Measurements from ENCODE around the gene ST3GAL4.
"Not testable (repeated sequence)": the region's sequence is repeated elsewhere in the genome, so short reads cannot be mapped to it uniquely, and the experiment has no call there.

The ST3GAL4 gene, protein sequence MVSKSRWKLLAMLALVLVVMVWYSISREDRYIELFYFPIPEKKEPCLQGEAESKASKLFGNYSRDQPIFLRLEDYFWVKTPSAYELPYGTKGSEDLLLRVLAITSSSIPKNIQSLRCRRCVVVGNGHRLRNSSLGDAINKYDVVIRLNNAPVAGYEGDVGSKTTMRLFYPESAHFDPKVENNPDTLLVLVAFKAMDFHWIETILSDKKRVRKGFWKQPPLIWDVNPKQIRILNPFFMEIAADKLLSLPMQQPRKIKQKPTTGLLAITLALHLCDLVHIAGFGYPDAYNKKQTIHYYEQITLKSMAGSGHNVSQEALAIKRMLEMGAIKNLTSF

DNA sequence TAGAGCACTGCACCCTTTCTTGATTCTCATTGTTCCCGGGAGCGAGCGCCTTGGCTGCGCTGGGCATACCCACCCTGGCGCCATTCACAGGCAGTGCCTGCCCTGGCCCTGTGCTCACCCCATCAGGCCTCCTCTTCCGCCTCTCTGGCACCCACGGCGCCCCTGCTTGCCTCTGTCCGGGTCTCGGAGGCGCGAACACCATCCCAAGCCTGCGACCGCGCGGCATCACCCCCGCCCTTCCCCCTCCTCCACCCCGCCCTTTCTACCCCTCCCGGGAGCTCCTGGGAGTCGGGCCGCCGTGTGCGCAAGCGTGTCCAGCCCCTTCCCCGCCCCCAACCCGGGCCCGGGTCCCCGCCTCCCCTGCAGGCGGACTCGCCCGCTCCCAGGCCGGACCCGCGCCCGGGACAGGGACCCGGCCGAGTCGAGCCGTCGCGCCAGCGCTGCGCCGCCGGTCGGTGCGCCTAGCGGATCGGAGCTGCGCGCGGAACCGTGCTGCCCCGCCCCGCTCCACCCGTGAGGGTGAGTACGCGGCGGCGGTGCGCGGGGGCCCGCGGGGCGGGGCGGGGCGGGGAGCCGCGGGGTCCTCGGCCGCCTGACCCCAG is at the start of gene ST3GAL4:
Gene ST3GAL4, plus strand, starts transcription at position 363 of the 602 bp plus-strand sequence. CDS start 50,470 bp downstream, outside the sequence.
- DNase-seq (ENCODE audit: low spot score) (peak; percentile 91), FAIRE-seq (no peak)

DNA sequence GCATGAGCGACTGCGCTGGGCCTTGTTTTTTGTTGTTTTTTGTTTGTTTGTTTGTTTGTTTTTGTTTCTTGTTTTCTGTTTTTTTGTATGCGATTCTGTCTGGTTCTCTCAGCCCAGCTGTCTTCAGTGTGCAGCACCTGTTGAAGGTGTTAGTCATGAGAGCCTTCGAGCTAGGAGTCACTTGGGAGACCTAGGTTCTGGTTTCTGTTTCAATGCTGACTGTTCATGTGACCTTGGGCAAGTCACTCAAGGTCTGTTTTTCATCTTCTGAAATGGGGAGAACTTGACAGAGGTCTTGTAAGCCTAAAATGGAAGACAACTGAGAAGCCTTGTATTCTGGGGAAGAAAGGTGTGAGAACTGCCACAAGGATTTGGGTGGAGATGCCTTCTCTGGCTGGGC is 49.8 kb upstream of the ST3GAL4 start:
- FAIRE-seq: no peak
- DNase-seq (ENCODE audit: low spot score): no peak

GRCh38 chr11:126307706-126308105 is 47.8 kb upstream of the ST3GAL4 start:
- FAIRE-seq (no peak), DNase-seq (ENCODE audit: low spot score) (no peak)

DNA sequence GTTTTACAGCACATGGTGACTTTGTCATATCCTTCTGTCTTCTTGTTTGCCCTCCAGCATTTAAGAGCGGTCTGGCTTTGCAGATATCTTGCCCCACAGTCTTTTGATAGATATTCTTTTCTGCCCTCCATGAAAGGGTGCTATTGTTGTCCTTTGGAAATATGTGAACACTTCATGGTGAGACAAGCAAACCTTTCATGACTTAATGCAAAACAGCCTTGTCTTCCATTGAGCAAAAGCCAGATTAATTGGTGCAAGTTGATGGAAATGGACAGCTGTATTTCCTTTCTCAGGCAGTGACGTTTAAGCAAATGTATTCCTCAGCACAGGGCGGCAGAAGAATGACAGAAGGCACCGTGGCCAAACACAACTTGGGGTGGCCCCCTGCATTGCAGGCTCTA is 47.2 kb upstream of the ST3GAL4 start:
- FAIRE-seq: no peak
- DNase-seq (ENCODE audit: low spot score): no peak

GRCh38 chr11:126308771-126309170 is 46.7 kb upstream of the ST3GAL4 start:
- DNase-seq (ENCODE audit: low spot score); FAIRE-seq: not testable (repeated sequence)

DNA sequence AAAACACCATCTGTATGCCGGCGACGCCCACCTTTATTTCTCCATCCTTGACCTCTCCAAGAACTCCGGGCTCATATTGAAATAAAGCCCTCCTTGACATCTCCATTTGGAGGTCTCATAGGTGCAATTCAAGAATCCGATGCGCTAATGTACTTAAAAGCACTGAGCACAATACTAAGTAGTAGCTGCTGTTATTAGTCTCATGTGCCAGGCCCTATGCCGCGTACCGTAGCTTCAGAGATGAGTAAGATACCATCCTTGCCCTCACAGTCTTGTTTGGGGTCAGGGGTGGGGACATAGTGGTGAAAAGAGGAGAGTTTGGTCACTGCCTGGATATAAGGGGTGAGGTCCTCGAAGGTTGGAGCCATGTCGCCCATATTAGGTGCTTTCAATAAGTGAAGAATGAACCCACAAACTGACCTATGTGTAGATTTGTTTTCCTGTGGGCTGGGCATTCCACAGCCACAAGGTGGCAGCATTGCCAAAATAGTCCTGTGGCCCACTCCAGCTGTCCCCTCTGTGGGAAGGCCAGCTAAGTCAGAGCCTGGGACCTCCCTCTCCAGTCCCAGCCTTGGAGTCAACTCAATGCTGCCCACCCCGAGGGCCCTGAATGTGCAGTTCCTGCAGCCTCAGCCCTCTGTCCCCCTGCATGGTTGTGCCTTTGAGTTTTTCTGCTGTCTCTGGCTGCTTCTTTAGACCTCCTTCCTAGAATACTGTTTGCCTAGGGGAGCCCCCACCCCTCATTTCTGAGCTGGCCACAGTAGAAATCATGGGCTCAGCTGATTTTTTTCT is 45.1 kb upstream of the ST3GAL4 start:
- DNase-seq (ENCODE audit: low spot score): peak; percentile 60
- FAIRE-seq: no peak

DNA sequence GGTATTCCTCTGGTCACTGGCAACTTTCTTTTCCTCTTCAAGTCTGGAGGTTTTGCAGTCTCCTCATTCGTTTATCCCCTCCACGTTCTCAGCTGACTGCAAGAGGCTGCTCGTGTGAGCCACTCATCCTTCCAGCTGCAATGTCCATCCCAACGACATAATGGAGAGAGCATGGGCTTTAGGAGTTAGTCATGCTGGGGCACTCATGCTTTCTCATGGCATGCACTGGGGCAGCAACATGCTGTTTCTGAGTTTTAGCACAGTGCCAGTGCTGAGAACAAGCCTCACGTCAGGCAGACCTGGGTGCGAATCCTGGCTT is 44.5 kb upstream of the ST3GAL4 start:
- FAIRE-seq: no peak
- no peak for DNase-seq (ENCODE audit: low spot score)

DNA sequence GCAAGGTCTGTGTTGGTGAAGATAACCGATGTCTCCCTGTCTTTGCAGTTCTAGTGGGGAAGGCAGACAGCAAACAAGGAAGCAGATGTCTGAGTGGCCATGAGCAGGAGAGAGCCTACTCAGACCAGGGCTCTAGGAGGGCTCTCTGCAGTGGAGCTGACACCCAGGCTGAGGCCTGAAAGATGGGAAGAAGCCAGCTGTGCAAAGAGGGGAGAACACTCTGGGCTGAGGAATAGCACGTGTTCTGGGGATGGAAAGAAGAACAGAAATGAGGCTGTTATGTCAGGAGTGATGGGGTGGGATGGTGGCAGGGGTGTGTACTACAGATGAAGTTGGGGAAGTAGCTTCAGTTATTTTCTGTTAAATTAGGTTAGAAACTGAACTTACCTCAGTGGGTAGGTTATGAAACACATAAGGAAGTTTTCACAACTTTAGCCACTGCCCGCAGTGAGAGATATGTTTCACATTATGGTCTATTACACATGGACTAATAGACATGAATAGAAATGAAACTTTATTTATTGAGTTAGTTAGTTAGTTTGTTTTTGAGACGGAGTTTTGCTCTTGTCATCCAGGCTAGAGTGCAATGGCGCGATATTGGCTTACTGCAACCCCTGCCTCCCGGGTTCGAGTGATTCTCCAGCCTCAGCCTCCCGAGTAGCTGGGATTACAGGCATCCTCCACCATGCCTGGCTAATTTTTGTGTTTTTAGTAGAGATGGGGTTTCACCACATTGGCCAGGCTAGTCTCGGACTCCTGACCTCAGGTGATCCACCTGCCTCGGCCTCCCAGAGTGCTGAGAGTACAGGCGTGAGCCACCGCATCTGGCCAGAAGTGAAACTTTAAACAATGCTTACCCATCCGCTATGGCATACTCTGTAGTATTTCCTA is 43.8 kb upstream of the ST3GAL4 start:
- DNase-seq (ENCODE audit: low spot score) (no peak), FAIRE-seq (no peak)

- FAIRE-seq (no peak), DNase-seq (ENCODE audit: low spot score) (no peak)
Observed at GRCh38 chr11:126312961-126313360, 42.5 kb upstream of the ST3GAL4 start.

DNA sequence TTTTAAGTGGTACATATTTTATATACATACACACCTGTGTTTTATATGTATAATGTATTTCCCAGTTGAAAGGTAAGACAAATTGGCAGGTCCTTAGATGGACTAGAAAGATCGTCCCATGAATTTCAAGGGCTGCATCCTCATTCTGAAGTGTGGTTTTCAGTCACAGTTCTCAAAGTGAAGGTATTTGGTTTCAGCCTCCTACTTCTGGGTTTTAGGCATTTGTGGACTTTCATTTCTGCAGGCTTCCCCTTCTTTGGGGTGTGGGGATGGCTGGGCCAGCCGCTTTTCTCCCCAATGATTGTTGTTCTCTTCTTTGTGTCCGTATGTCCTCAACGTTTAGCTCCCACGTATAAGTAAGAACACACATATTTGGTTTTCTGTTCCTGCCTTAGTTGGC is 41.7 kb upstream of the ST3GAL4 start:
- FAIRE-seq (no peak), DNase-seq (ENCODE audit: low spot score) (no peak)

GRCh38 chr11:126317432-126317755 is 38.1 kb upstream of the ST3GAL4 start:
- no peak for FAIRE-seq
- DNase-seq (ENCODE audit: low spot score): no peak

- no peak for FAIRE-seq
- DNase-seq (ENCODE audit: low spot score): no peak
Observed at GRCh38 chr11:126317756-126318573, 37.5 kb upstream of the ST3GAL4 start.

DNA sequence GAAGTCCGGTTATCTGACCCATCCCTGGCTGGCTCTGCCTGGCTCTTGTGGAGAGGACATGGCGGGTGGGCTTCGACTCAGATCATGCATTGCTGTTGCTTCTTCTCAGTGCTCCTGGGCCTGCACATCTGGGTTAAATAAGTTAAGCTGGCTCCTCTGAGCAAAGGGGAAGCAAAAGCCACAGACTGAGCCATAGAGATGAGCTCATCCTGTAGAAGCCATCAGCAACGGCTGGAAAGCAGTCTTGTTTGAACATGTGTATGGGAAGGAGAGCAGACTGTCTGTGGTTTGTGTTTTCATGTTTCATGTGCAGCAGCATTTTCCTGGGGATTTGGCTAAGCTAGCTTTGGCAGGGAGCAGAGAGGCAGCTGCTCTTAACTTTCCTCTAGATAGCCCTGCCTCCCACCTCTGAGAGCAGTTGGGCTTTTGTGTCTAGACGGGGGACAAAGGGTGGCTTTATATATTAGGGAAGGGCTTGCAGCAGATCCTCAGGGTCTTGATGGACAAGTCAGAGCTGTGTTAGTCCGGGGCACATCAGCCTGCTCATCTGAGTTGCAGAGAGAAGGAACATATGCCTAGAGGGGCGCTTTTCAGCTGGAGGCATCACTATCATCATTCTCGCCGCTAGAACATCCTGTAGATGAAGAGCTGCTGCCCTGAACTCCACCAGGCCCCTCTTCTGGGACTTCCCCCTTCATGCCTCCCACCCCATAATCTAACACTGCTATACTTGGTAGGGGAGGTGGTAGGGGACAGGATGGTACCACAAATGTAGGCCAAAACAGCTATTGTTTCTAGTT is 36.7 kb upstream of the ST3GAL4 start:
- FAIRE-seq: no peak
- DNase-seq (ENCODE audit: low spot score): peak; percentile 45

DNA sequence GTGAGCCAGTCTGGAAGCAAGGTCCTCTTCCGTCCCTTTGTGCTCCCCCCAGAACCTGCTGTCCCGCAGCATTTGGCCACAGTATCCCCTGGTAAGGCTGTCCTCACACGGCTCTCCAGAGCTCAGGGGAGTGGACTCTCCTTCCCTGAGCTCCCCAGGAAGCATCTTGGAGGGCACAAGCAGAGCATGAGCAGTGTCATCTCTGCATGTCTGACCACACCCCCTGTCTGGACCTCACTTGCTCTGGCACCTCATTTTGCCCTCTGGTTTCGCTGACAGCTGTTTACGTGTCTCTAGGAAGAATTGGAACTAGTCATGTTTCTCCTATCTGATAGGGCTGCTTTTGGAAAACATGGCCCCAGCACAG is 36.1 kb upstream of the ST3GAL4 start:
- FAIRE-seq (no peak), DNase-seq (ENCODE audit: low spot score) (no peak)

GRCh38 chr11:126322996-126323395 is 32.5 kb upstream of the ST3GAL4 start:
- DNase-seq (ENCODE audit: low spot score) (no peak), FAIRE-seq (no peak)

DNA sequence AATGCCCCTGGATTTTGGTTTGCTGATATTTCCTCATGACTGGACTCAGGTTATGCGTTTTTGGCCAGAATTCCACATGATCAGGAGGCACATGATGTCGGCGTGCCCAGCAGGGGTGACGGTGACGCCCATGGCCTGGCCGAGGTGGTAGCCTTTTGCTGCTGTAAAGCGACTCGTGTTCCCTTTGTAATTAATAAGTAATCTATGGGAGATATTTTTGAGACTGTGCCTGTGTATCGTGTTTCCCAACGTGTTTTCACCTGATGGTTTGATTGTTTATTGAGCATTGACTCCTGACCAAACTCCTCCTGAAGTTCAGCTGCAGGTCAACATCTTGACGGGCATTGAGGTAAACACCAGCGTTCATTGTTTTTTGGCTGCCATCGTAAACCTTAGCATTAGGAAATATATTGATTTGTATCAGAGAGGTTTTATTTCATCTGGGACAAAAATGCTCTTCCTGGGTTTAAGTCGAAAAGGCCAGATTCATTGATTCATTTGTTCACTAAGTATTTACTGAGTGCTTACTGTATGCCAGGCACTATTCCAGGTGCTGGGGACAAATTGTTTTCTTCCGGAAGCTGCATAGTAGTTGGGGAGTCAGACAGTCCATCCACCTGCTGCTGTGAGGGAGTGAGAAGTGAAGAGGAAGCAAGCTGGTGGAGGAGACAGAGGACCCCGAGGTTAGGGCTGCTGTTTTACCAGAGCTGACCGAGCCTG is 28.0 kb upstream of the ST3GAL4 start:
- no peak for DNase-seq (ENCODE audit: low spot score)
- FAIRE-seq: no peak

GRCh38 chr11:126328001-126328390 is 27.5 kb upstream of the ST3GAL4 start:
- FAIRE-seq: no peak

DNA sequence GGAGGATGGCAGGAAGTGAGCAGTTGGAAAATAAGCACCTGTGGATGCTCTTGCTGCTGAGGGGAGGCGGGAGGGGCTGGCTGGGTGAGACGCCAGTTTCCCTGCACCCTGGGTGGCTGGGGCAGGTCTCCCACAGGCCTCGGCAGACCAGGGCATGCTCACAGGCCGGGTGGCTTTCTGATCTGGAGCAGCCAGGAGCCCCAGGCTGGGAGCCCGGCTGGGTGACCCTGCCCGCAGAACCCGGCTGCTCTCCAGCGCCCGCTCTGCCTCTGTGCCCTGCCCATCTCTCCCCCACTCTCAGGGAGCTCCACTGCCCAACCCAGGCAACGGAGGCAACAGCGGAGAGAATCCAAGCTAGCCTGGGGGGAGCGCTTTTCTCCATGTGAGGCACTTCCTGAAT is 27.0 kb upstream of the ST3GAL4 start:
- no peak for DNase-seq (ENCODE audit: low spot score)

More at GRCh38 chr11:126328001-126328390, 27.5 kb upstream of the ST3GAL4 start:
- DNase-seq (ENCODE audit: low spot score): no peak

DNA sequence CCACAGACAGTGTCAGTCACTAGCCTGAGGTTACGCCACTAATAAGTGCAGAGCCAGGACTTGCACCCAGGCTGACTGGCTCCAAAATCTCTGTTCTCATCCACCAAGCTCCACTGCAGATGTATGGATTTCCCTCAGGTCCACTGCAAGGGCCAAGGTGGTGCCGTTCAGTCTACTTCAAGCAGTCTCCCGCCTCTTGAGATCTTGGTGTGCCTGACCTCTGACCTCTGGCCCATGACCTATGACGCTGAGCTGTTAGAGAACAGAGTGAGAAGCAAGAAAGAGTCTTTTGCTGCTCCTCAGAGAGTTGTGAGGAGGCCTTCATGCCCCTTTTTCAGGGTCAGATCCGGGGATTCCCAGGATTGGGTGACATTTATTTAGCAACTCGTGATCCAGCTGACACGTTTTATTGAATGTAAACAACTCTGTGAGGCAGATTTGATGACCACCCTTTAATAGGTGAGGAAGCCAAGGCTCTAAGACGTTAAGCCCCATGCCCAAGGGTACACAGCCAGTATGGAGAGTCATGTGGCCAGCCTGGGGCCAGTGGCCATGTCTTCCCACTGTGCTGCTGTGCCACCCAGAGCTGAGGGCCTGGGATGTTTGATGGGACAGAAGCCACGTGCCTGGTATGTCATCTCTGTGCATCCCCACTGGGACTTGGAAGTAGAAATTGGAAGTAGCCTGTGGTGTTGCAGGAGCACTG is 26.4 kb upstream of the ST3GAL4 start:
- FAIRE-seq (no peak), DNase-seq (ENCODE audit: low spot score) (no peak)

More for the DNA sequence above, 27.0 kb upstream of the ST3GAL4 start:
- no peak for FAIRE-seq

Data from urothelium cell line (cell line).